MM.1S (cell line): ENCODE data around the gene PRKCE.
A peak's percentile ranks its signal among the peaks of the same experiment; 100 is the strongest.

Source experiments
- DNase-seq: peaks from one replicate; pipeline ENCODE4 v3.0.0-alpha.2; 2015
- H2AFZ ChIP-seq: fragments of 300-600 bp; sonication (generic); 2 replicates; pipeline ENCODE4 v1.6.0; 2016; ENCODE audit warnings: antibody characterized with exemption, low read length
- H3F3A ChIP-seq: fragments of 300-600 bp; sonication (generic); 2 replicates; pipeline ENCODE4 v1.6.1; 2016; ENCODE audit warnings: mild to moderate bottlenecking, antibody characterized with exemption, low read length, moderate library complexity, mixed read lengths; ENCODE audit not compliant: insufficient read depth
- H3K27ac ChIP-seq: fragments of 300-600 bp; sonication (generic); 2 replicates; pipeline ENCODE4 v1.5.1; 2016; ENCODE audit warnings: mild to moderate bottlenecking, low read length
- H3K27me3 ChIP-seq: fragments of 300-600 bp; sonication (generic); replicated peaks from 2 replicates; pipeline ENCODE4 v1.6.0; 2016; ENCODE audit warnings: low read length; ENCODE audit not compliant: insufficient read depth
- H3K36me3 ChIP-seq: fragments of 300-600 bp; sonication (generic); replicated peaks from 2 replicates; pipeline ENCODE4 v1.6.1; 2016; ENCODE audit warnings: mild to moderate bottlenecking, low read length, mixed read lengths; ENCODE audit not compliant: insufficient read depth
- H3K4me1 ChIP-seq: fragments of 300-600 bp; sonication (generic); 2 replicates; pipeline ENCODE4 v1.6.1; 2016; ENCODE audit warnings: low read length, mixed read lengths
- H3K4me2 ChIP-seq: fragments of 300-600 bp; sonication (generic); 2 replicates; pipeline ENCODE4 v1.6.0; 2016; ENCODE audit warnings: low read depth, low read length
- H3K4me3 ChIP-seq: fragments of 300-600 bp; sonication (generic); 2 replicates; pipeline ENCODE4 v1.5.1; 2016; ENCODE audit warnings: low read length, mixed read lengths
- H3K79me2 ChIP-seq: fragments of 300-600 bp; sonication (generic); 2 replicates; pipeline ENCODE4 v1.6.1; 2016; ENCODE audit warnings: mixed run types, low read length, mixed read lengths
- H3K9ac ChIP-seq: fragments of 300-600 bp; sonication (generic); 2 replicates; pipeline ENCODE4 v1.6.1; 2016; ENCODE audit warnings: low read length, mixed read lengths
- H3K9me2 ChIP-seq: fragments of 300-600 bp; sonication (generic); replicated peaks from 2 replicates; pipeline ENCODE4 v1.6.1; 2016; ENCODE audit warnings: mild to moderate bottlenecking, low read length, mixed read lengths; ENCODE audit not compliant: insufficient read depth
- H3K9me3 ChIP-seq: fragments of 300-600 bp; sonication (generic); replicated peaks from 2 replicates; pipeline ENCODE4 v1.6.1; 2016; ENCODE audit warnings: mild to moderate bottlenecking, low read length, mixed read lengths; ENCODE audit not compliant: insufficient read depth
- H4K20me1 ChIP-seq: fragments of 300-600 bp; sonication (generic); 2 replicates; pipeline ENCODE4 v1.6.1; 2016; ENCODE audit warnings: mild to moderate bottlenecking, low read length, moderate library complexity, mixed read lengths; ENCODE audit not compliant: insufficient read depth
- CTCF ChIP-seq: fragments of 300-600 bp; sonication (generic); IDR thresholded peaks from 2 replicates; pipeline ENCODE4 v1.5.1; 2016; ENCODE audit warnings: antibody characterized with exemption, low read length, mixed read lengths
- EZH2 ChIP-seq: fragments of 300-600 bp; sonication (generic); optimal IDR thresholded peaks from 2 replicates; pipeline ENCODE3; 2017; ENCODE audit warnings: low read depth, mild to moderate bottlenecking, antibody characterized with exemption, low read length, mixed read lengths
- EZH2phosphoT487 ChIP-seq: fragments of 300-600 bp; sonication (generic); IDR thresholded peaks from 2 replicates; pipeline ENCODE4 v1.6.1; 2018; ENCODE audit warnings: antibody characterized with exemption, low read length

Gene PRKCE

DNA sequence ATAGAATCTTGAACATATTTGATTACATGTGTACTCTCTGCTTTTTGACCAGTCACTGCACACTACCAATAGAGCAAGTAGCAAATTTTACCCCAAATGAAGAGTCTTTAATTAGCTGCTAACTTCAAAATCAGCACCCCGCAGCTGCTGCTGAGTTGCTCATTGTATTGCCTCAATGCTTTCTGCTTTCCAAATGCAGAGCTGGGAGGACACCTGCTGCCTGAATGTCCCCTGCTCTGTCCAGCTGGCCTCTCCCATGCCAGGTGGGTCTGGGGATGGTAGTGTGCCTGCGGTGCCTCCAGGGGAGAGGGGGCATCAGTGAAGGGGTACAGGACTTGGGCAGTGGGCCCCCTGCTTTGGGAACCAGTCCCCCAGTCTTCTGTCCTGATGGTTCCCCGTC lies 184.8 kb downstream of the PRKCE start:
- Histone ChIP-seq H3F3A (peaks cover 11% of the 10 kb centered on the region), H3K9me3 (no peaks in the 10 kb centered on the region), H3K27ac (peak overlapping the region; percentile 63; the same call in 1 of the 2 replicates), H3K79me2 (no peaks in the 10 kb centered on the region), H3K4me2 (peak overlapping the region; percentile 67), H3K4me1 (peaks cover 56% of the 10 kb centered on the region), H3K27me3 (no peaks in the 10 kb centered on the region), H3K4me3 (peak overlapping the region; percentile 16; the same call in 1 of the 2 replicates), H3K9ac (peak overlapping the region; percentile 20; the same call in 1 of the 2 replicates), H3K36me3 (no peaks in the 10 kb centered on the region), H3K9me2 (no peaks in the 10 kb centered on the region), H2AFZ (peak overlapping the region; percentile 22; the same call in 1 of the 2 replicates), H4K20me1 (no peaks in the 10 kb centered on the region)
- TF ChIP-seq CTCF (peak; percentile 20; the same call in 1 of the 2 replicates), EZH2phosphoT487 (no peak)
- peak; percentile 11 for DNase-seq

DNA sequence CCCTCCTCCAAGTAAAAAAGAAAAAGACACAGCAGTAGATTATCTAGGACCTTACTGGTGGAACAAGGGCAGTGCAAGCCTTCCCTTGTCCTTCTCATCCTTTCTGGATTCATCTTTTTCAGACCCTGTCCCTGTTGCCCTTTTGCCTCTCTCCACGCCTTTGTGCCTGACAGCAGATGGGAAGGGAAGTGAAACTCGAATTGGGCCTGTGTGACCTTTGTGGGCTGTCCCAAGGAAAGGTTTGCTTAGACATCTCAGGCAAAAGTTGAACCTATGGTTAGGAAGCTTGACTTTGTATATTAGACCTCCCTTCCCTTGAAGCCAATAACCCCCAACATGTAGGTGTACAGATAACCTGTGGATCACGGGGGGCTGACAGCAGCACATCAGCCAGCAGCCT lies 185.3 kb downstream of the PRKCE start:
- no peaks in the 10 kb centered on the region for H3K9me2 ChIP-seq
- no peaks in the 10 kb centered on the region for H4K20me1 ChIP-seq
- no peaks in the 10 kb centered on the region for H3K36me3 ChIP-seq
- H2AFZ ChIP-seq: peak overlapping the region; percentile 22
- no peaks in the 10 kb centered on the region for H3K27me3 ChIP-seq
- peak overlapping the region; percentile 63; the same call in 1 of the 2 replicates for H3K27ac ChIP-seq
- H3K79me2 ChIP-seq: no peaks in the 10 kb centered on the region
- H3F3A ChIP-seq: peaks cover 11% of the 10 kb centered on the region
- peak; percentile 42 for DNase-seq
- peak overlapping the region; percentile 20; the same call in 1 of the 2 replicates for H3K9ac ChIP-seq
- H3K4me3 ChIP-seq: peak overlapping the region; percentile 16; the same call in 1 of the 2 replicates
- H3K9me3 ChIP-seq: no peaks in the 10 kb centered on the region
- peaks cover 56% of the 10 kb centered on the region for H3K4me1 ChIP-seq
- peak overlapping the region; percentile 67 for H3K4me2 ChIP-seq
- no peak for TF ChIP-seq EZH2phosphoT487
- no peak for TF ChIP-seq EZH2
- no peak for TF ChIP-seq CTCF

DNA sequence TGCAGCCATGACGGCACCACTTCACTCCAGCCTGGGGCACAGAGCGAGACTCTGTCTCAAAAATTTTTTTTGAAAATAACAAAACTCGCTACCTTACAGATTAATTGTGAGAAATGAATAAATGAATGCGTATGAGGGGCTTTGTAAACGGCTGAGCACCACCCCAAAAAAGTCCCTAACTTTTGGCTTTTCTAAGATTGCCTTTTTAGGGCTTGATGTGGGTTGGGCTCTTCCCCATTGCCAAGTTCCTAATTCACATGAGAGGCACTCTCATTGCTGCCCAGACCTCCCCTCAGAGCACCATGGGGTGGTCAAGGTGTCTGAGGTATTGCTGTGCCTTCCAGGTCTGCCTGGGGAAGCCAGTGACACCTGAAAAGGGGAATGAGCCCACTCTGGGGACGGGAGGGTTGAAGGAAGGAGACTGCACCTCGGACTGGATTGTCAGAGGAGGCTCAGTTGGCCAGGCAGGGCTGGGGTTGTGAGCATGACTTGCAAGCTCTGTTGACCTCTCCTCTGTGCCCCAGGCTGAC lies 186.4 kb downstream of the PRKCE start:
- H3K9ac ChIP-seq: no peak overlapping the region
- H3K27me3 ChIP-seq: no peaks in the 10 kb centered on the region
- H3K9me2 ChIP-seq: no peaks in the 10 kb centered on the region
- TF ChIP-seq CTCF: no peak
- TF ChIP-seq EZH2: no peak
- peaks cover 56% of the 10 kb centered on the region for H3K4me1 ChIP-seq
- H3K9me3 ChIP-seq: no peaks in the 10 kb centered on the region
- H2AFZ ChIP-seq: no peak overlapping the region
- DNase-seq: no peak
- no peaks in the 10 kb centered on the region for H3K36me3 ChIP-seq
- H3K4me2 ChIP-seq: peak overlapping the region; percentile 67; the same call in 1 of the 2 replicates
- no peak overlapping the region for H3K4me3 ChIP-seq
- H3K27ac ChIP-seq: no peak overlapping the region
- no peaks in the 10 kb centered on the region for H4K20me1 ChIP-seq
- H3F3A ChIP-seq: peaks cover 11% of the 10 kb centered on the region
- no peaks in the 10 kb centered on the region for H3K79me2 ChIP-seq
